Measurements from ENCODE around the gene NPY. TPM values are rescaled to one million over a fixed set of nuclear protein-coding genes. Genes with fewer than 3 reads are reported as not detected.

NPY gene
- total RNA-seq, 2 experiments from 2014 or later = not detected

DNA sequence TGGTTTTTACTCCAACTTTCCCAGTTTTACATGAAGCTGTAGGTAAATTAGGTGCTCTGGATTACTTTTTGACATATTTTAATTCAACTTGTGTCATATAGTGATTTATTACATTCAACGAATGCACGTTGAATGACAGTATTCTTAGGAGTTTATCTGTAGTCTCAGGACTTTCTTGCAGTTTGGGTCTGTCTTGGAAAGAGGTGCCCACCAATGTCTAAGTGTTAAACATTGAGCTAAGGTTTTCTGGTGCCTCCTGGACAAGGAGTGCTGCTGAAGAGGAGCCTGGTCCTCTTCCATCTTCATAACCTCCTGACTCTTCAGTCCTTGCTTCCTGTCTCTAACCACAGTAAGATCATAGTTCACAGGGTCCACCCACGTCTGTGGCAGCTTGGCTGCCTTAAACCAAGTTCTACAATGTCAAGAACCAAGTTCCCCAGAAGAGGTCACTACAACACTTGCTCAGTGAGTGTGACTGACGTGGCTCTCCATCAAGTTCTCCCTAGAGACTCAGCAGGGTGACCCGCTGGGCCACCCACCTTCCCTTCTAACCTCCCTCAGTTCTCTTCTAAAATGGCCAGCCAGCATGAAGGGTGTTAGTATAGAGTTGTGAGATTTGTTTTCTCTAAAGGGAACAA lies 6.1 kb downstream of the NPY start:
- POLR2A ChIA-PET = interaction anchor here (0.7 kb wide), 1 partner anchor 309 kb away, joined by 3 read pairs; no protein-coding TSS in a partner anchor
- no peaks in the 10 kb centered on the region for H3K9me3 Mint-ChIP-seq
- H3K36me3 Mint-ChIP-seq = no peaks in the 10 kb centered on the region
- DNase-seq = peak; percentile 29
- peak; percentile 95 for ATAC-seq (ENCODE audit: low read depth)
- no peak overlapping the region for H3K4me3 Mint-ChIP-seq
- H3K27me3 Mint-ChIP-seq = peaks cover 45% of the 10 kb centered on the region
- peaks cover 10% of the 10 kb centered on the region for H3K4me1 Mint-ChIP-seq
- no peak overlapping the region for H3K27ac Mint-ChIP-seq

DNA sequence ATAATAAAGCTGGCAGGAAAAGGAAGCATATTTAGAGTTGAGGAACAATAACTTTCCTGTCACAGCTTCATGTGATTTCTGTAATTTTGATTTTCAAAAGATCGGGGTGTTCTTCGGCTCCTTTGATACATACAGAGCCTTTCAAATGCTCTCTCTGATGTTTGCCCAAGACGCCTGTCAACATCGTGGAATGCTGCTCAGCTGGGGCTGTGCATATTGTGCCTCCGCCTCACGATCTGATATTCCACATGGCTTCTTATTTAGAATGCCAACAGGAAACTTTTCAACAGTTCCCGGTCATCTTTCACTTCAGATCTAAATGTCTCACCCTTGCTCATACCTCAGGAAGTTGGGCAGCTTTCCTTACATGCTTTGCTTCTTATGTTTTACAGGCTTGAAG lies 7.3 kb downstream of the NPY start:
- ATAC-seq (ENCODE audit: low read depth) = no peak
- H3K4me1 Mint-ChIP-seq = peaks cover 6% of the 10 kb centered on the region
- no peaks in the 10 kb centered on the region for H3K9me3 Mint-ChIP-seq
- H3K36me3 Mint-ChIP-seq = no peaks in the 10 kb centered on the region
- POLR2A ChIA-PET = no interaction called here
- peaks cover 34% of the 10 kb centered on the region for H3K27me3 Mint-ChIP-seq
- no peak for DNase-seq
- H3K27ac Mint-ChIP-seq = no peak overlapping the region
- no peak overlapping the region for H3K4me3 Mint-ChIP-seq

DNA sequence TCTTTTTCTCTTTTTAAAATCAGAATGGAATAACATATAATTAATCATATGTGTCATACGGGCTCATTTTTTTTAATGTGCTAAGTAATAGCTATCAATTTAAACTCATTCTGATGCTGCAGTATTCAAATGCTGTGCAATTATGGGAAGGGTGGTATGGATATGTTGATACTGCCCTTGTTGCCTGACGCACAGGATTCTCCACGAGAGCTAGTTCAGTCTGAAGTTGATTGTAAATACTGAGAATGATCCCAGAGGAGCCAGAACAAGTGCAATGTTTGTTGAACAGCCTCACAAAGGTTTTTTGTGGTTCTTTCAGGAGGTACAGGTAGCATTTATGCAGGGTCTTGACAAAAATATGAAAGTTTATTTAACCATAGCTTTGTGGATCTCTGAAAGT lies 13.4 kb downstream of the NPY start:
- no peak overlapping the region for H3K27ac Mint-ChIP-seq

DNA sequence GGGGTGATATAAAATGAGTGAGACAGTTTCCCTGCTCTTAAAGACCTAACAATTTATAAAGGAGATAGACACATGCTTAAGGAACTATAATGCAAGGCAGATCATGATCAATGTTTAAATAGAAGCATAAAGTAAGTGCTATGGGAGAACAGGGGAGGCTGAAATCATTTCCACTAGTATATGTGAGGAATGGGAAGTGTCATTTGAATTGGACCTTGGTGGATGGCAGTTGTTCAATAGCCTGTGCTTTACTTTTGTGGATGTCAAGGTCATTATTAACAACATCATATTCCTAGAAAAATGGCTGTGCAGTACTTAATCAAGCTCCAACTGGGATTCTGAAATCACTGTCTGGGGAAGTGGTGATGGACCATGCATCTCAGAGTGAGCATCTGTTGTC lies 14.7 kb downstream of the NPY start:
- peaks cover 24% of the 10 kb centered on the region for H3K27me3 Mint-ChIP-seq
- DNase-seq (no peak), ATAC-seq (ENCODE audit: low read depth) (no peak)
- H3K4me1 Mint-ChIP-seq = no peaks in the 10 kb centered on the region
- no peak overlapping the region for H3K4me3 Mint-ChIP-seq
- H3K9me3 Mint-ChIP-seq = no peaks in the 10 kb centered on the region
- H3K27ac Mint-ChIP-seq = no peak overlapping the region
- POLR2A ChIA-PET = no interaction called here
- H3K36me3 Mint-ChIP-seq = no peaks in the 10 kb centered on the region

More for the DNA sequence above, 13.4 kb downstream of the NPY start:
- POLR2A ChIA-PET = no interaction called here
- Mint-ChIP-seq H3K36me3 (no peaks in the 10 kb centered on the region), H3K4me1 (no peaks in the 10 kb centered on the region), H3K9me3 (no peaks in the 10 kb centered on the region), H3K4me3 (no peak overlapping the region), H3K27me3 (peaks cover 26% of the 10 kb centered on the region)
- no peak for ATAC-seq (ENCODE audit: low read depth)
- DNase-seq = no peak

DNA sequence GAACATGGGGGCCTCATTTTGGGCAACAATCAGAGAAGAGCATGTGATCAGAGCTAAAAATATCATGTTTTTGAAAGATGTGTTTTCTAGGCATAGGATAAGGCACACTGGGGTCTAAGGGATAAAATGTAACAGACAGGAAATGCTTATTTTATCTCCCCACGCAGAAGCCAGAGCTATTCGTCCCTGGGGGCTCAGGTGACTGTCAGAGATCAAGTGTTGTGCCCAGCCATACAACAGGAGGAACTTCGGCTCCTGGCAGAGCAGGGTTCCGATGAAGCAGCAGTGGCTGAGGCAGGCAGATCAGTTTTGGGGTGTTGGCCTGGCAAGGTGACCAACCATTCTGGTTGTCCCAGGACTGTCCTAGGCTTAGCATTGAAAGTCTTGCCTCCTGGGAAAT lies 15.2 kb downstream of the NPY start:
- H3K36me3 Mint-ChIP-seq = no peaks in the 10 kb centered on the region
- H3K27me3 Mint-ChIP-seq = peaks cover 24% of the 10 kb centered on the region
- DNase-seq (no peak), ATAC-seq (ENCODE audit: low read depth) (no peak)
- POLR2A ChIA-PET = no interaction called here
- H3K4me3 Mint-ChIP-seq = no peak overlapping the region
- H3K9me3 Mint-ChIP-seq = no peaks in the 10 kb centered on the region
- H3K27ac Mint-ChIP-seq = no peak overlapping the region
- H3K4me1 Mint-ChIP-seq = no peaks in the 10 kb centered on the region

DNA sequence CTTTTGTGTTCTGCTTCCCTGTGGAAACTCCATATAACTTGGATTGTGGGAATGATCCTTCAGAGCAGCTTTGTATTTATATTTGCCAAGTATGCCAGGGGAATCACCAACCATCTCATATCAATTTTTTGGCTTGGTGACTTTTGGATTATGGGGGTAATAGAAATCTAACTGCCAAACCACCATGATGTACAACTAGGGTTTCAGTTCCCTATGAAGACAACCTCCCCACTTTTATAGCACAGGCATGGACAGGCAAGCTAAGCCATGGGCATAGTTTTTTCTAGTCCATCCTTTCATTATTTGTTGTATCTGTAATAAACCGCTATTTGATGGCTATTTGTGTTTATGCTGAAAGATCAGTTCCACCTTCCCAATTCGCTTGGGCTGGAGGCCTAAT lies 17.7 kb downstream of the NPY start:
- Mint-ChIP-seq H3K27ac (no peak overlapping the region), H3K4me1 (no peaks in the 10 kb centered on the region), H3K4me3 (no peak overlapping the region), H3K36me3 (no peaks in the 10 kb centered on the region), H3K27me3 (peaks cover 31% of the 10 kb centered on the region), H3K9me3 (no peaks in the 10 kb centered on the region)
- no peak for DNase-seq
- POLR2A ChIA-PET = no interaction called here
- ATAC-seq (ENCODE audit: low read depth) = no peak

DNA sequence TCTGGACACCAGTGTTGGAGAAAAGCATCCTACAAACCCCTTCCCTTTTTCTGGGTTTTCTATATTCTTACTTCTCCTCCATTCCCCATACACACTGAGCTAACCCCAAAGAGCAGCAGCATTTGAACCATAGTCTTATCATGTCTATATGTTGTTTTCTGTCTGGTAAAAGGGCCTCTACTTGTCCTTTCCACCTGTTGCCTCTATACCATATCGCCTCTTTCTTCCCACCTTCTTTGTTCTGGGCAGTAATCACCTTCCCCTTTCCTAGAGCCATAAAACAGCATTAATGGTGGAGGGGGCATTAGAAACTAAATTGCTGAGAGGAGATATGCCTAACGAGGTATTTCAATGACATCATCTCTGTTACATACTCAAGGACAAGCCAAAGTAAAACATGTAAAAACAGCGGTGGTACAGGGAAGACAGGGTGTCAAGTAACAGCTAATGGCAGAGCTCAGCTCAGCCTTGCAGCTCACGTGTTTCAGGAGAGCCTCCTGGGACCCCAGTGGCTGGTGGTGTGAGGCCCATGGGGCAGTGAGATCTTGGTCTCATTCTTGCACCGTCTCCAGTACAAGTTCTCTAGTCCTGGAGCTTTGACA lies 20.6 kb downstream of the NPY start:
- POLR2A ChIA-PET = no interaction called here
- H3K4me1 Mint-ChIP-seq = no peaks in the 10 kb centered on the region
- H3K4me3 Mint-ChIP-seq = no peak overlapping the region
- no peak overlapping the region for H3K27ac Mint-ChIP-seq
- no peak for ATAC-seq (ENCODE audit: low read depth)
- H3K27me3 Mint-ChIP-seq = peaks cover 31% of the 10 kb centered on the region
- no peak for DNase-seq
- no peaks in the 10 kb centered on the region for H3K36me3 Mint-ChIP-seq
- no peaks in the 10 kb centered on the region for H3K9me3 Mint-ChIP-seq

DNA sequence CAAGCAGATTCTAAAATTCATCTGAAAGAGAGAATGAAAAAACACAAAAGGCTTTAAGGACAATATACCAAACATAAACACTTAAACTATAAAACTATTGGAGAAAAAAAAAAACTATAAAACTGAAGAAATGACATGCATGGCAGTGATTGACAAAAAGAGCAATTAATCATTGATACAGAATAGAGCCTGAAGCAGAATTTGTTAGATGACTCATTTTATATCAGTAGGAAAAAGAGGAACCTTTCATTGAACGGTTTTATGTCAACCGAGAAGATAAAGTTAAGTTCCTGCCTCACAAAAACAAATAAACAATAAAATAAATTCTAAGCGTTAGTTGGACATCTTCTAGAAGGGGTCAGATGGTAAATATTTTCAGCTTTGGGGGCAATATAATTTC lies 23.3 kb downstream of the NPY start:
- Mint-ChIP-seq H3K4me1 (no peaks in the 10 kb centered on the region), H3K4me3 (no peak overlapping the region), H3K27me3 (peaks cover 29% of the 10 kb centered on the region), H3K36me3 (no peaks in the 10 kb centered on the region), H3K27ac (no peak overlapping the region), H3K9me3 (no peaks in the 10 kb centered on the region)
- POLR2A ChIA-PET = no interaction called here
- ATAC-seq (ENCODE audit: low read depth) (no peak), DNase-seq (no peak)

DNA sequence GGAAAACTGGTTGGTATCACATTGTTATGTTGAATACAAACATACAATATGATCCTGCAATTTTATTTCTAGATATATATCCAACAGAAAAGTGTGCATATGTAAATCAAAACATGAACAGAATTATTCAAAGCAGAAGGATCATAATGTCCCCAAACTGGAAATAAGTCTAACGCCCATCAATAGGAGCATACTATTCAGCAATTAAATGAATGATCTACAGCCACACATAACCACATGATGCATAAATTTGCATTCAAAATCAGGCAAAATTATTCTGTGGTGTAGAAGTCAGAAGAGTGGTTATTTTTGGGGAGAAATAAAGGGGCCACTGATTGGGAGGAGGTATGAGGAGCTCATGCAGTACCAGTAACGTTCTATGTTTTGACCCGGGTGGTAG lies 28.6 kb downstream of the NPY start:
- POLR2A ChIA-PET = no interaction called here
- DNase-seq (no peak), ATAC-seq (ENCODE audit: low read depth) (no peak)
- no peaks in the 10 kb centered on the region for H3K9me3 Mint-ChIP-seq
- H3K27ac Mint-ChIP-seq = no peak overlapping the region
- H3K36me3 Mint-ChIP-seq = no peaks in the 10 kb centered on the region
- H3K27me3 Mint-ChIP-seq = peaks cover 17% of the 10 kb centered on the region
- no peaks in the 10 kb centered on the region for H3K4me1 Mint-ChIP-seq
- H3K4me3 Mint-ChIP-seq = no peak overlapping the region

DNA sequence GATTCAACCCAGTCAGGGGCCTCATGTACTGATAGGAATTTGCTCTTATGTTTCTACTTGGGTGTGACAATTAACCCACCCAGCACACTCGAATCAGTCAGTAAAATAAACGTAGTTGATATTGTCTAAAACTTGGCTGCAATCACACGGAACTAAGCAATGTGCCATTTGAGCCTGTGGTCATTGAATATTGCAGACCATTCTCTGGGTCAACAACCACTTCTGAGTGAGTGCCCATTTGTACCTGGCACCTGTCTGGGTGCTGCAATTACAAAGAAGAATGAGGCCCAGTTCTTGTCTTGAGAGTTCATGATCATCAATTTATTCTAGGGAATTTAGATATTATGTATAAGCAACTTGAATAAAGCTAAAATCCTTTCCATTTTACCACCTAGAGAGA lies 29.8 kb downstream of the NPY start:
- no peak for ATAC-seq (ENCODE audit: low read depth)
- DNase-seq = no peak
- H3K27me3 Mint-ChIP-seq = peaks cover 17% of the 10 kb centered on the region
- no peaks in the 10 kb centered on the region for H3K36me3 Mint-ChIP-seq
- no peaks in the 10 kb centered on the region for H3K4me1 Mint-ChIP-seq
- POLR2A ChIA-PET = no interaction called here
- H3K27ac Mint-ChIP-seq = no peak overlapping the region
- H3K4me3 Mint-ChIP-seq = no peak overlapping the region
- no peaks in the 10 kb centered on the region for H3K9me3 Mint-ChIP-seq

DNA sequence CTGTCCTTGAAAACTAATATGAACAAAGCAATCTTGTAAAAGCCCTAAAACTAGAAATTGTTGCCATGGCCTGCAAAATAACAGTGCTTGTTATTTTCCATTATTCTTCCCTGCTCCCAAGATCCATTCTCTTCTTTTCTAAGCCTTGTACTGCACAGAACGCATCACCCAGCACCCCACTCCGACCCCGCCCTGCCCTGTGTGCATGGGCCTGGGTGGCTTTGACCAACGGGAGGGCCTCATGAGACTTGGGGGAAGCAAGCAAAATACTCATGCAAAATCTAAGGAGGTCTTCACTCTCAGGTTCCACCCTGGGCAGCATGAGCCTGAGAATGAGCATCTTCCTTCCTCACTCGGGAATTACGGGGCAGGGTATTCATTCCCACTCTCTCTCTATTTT lies 32.4 kb downstream of the NPY start:
- POLR2A ChIA-PET = no interaction called here
- H3K36me3 Mint-ChIP-seq = no peaks in the 10 kb centered on the region
- no peak overlapping the region for H3K4me3 Mint-ChIP-seq
- no peaks in the 10 kb centered on the region for H3K9me3 Mint-ChIP-seq
- no peak overlapping the region for H3K27ac Mint-ChIP-seq
- peaks cover 16% of the 10 kb centered on the region for H3K27me3 Mint-ChIP-seq
- no peak for ATAC-seq (ENCODE audit: low read depth)
- no peaks in the 10 kb centered on the region for H3K4me1 Mint-ChIP-seq
- DNase-seq = no peak

DNA sequence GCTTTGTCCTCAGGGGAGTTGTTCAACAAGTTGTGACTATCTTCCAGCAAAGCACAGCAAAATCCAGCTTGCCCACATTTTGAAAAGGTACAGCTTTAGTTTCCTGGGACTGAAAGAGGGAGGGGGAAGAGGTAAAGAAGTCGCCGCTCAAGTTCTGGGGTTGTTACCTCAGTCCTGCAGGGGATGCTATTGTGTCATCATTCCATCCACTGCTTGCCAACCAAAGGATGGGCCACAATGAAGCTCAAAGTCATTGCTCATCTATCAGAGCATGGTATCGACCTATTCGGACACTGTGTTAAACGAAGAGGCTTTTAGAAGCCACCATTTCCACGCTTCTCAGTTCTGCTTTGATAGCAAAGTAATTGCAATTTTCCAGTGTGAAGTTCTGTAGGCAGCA lies 34.3 kb downstream of the NPY start:
- Mint-ChIP-seq H3K4me1 (no peaks in the 10 kb centered on the region), H3K9me3 (no peaks in the 10 kb centered on the region), H3K4me3 (no peak overlapping the region), H3K36me3 (no peaks in the 10 kb centered on the region), H3K27me3 (peaks cover 17% of the 10 kb centered on the region), H3K27ac (no peak overlapping the region)
- ATAC-seq (ENCODE audit: low read depth) (no peak), DNase-seq (no peak)
- POLR2A ChIA-PET = no interaction called here

DNA sequence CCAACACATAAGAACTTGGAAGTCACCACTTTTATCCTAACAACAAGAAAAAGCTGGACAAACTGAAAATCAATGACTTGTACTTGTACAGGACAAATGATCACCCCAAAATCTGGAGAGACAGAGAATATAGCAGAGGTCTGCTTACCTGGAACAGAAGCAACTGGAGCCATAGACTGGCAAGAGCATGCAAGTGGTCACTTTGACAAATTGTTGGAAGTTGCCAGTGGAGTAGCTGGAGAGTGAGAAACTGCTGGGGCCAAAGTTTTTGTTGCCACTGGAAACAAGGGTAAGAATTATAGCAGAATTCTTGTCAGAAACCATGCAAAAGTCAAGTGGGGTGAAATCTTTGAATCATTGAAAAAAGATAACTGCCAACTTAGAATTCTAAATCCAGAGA lies 35.2 kb downstream of the NPY start:
- POLR2A ChIA-PET = no interaction called here
- H3K27me3 Mint-ChIP-seq = peaks cover 17% of the 10 kb centered on the region
- no peak for ATAC-seq (ENCODE audit: low read depth)
- H3K27ac Mint-ChIP-seq = no peak overlapping the region
- DNase-seq = no peak
- no peak overlapping the region for H3K4me3 Mint-ChIP-seq
- no peaks in the 10 kb centered on the region for H3K9me3 Mint-ChIP-seq
- no peaks in the 10 kb centered on the region for H3K36me3 Mint-ChIP-seq
- no peaks in the 10 kb centered on the region for H3K4me1 Mint-ChIP-seq

DNA sequence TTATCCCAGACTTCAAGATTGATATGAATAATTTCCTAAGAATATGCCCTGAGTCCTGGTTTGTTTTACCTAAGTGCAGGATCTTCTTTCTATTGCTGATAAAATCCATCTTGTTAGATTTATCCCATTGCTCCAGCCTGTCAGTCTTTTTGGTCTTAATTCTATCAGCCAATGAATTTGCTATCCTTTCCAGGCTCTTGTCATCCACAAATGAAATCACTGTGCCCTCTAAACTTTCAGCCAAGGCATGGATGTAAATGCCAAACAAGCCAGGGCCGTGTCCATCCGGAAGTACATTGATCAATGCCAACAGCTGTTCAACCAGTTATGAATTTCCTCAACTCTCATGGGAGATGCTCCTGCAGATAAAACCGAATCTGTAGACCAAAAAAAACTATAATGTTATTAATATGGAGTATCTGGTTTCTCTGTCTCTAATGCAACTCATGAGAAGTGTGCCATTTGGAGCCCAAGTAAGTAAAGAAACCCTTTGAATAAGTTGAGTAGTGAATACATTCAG lies 40.0 kb downstream of the NPY start:
- ATAC-seq (ENCODE audit: low read depth) (no peak), DNase-seq (no peak)
- Mint-ChIP-seq H3K27me3 (peaks cover 13% of the 10 kb centered on the region), H3K9me3 (no peaks in the 10 kb centered on the region), H3K4me1 (no peaks in the 10 kb centered on the region), H3K4me3 (no peak overlapping the region), H3K27ac (no peak overlapping the region), H3K36me3 (no peaks in the 10 kb centered on the region)
- POLR2A ChIA-PET = no interaction called here

Measured in activated naive CD8-positive, alpha-beta T cell treated with anti-CD3 and anti-CD28 coated beads, Interleukin-2, amount 10 ng/mL, durations not matched to agents 7 days and 5 days (primary cell).